Naive thymus-derived CD8-positive, alpha-beta T cell (primary cell): Measurements from ENCODE around the gene ACADS. TPM values are rescaled to one million over a fixed set of nuclear protein-coding genes. Genes with fewer than 3 reads are reported as not detected.

ENCODE experiments used
- polyA plus RNA-seq, 3 donors: library from polyadenylated mRNA; unstranded; fragments of 300-500 nt; fragmentation: Illumina TruSeq; gene quantifications; one replicate each; pipeline ENCODE4 v1.2.3, GENCODE V29; 2021
- total RNA-seq, 8 experiments: library from RNA in 2 of 8; stranded (reverse) in 2 of 8; gene quantifications; one replicate each; pipeline ENCODE4 v1.2.3 and lab custom pipeline; 2021 to 2026

The ACADS gene
- total and polyA plus RNA-seq, 5 experiments from 2014 or later = 14.7 to 25.7 (median 17.7) TPM

Other genes starting within 250 kb of the ACADS start
- 10 to 100 TPM; 57.0 to 57.8 TPM for gene DYNLL1, start 229.7 kb upstream of the ACADS start, total RNA-seq
- gene DYNLL1, start 229.7 kb upstream of the ACADS start, polyA plus RNA-seq = 100 to 1,000 TPM; 156 to 192 (median 179) TPM
- gene COQ5, start 196.7 kb upstream of the ACADS start, total RNA-seq = 10 to 100 TPM; 24.5 to 25.2 TPM
- 10 to 100 TPM; 32.8 to 49.1 (median 39.1) TPM for gene COQ5, start 196.7 kb upstream of the ACADS start, polyA plus RNA-seq
- 100 to 1,000 TPM; 246 to 247 TPM for gene RNF10, start 191.5 kb upstream of the ACADS start, total RNA-seq
- 100 to 1,000 TPM in 1 of 3 donors, 10 to 100 TPM in 2; 84.3 to 119 (median 86.1) TPM for gene RNF10, start 191.5 kb upstream of the ACADS start, polyA plus RNA-seq
- 10 to 100 TPM; 68.7 to 75.7 TPM for gene POP5, start 144.4 kb upstream of the ACADS start, total RNA-seq
- gene POP5, start 144.4 kb upstream of the ACADS start, polyA plus RNA-seq = 100 to 1,000 TPM; 121 to 126 (median 124) TPM
- under 1 TPM in 1 of 2 experiments, not detected in 1; 0.34 TPM for gene CABP1, start 85.2 kb upstream of the ACADS start, total RNA-seq
- not detected for gene CABP1, start 85.2 kb upstream of the ACADS start, polyA plus RNA-seq
- gene MLEC, start 38.7 kb upstream of the ACADS start, total RNA-seq = 10 to 100 TPM; 40.7 to 44.6 TPM
- gene MLEC, start 38.7 kb upstream of the ACADS start, polyA plus RNA-seq = 10 to 100 TPM; 32.7 to 41.2 (median 36.0) TPM
- gene UNC119B, start 15.4 kb upstream of the ACADS start, total RNA-seq = 10 to 100 TPM; 23.3 to 24.2 TPM
- gene UNC119B, start 15.4 kb upstream of the ACADS start, polyA plus RNA-seq = 10 to 100 TPM in 1 of 3 donors, 1 to 10 TPM in 2; 9.6 to 11.5 (median 9.7) TPM
- 10 to 100 TPM; 54.0 to 56.2 TPM for gene SPPL3, start 178.5 kb downstream of the ACADS start, total RNA-seq
- 10 to 100 TPM; 23.3 to 37.3 (median 23.9) TPM for gene SPPL3, start 178.5 kb downstream of the ACADS start, polyA plus RNA-seq